Measurements from ENCODE around the gene POTEC. TPM values are rescaled to one million over a fixed set of nuclear protein-coding genes. Genes with fewer than 3 reads are reported as not detected.
"Not testable (repeated sequence)": the region's sequence is repeated elsewhere in the genome, so short reads cannot be mapped to it uniquely, and the experiment has no call there.

POTEC gene
- total RNA-seq, 2 donors from 2014 or later: not detected

DNA sequence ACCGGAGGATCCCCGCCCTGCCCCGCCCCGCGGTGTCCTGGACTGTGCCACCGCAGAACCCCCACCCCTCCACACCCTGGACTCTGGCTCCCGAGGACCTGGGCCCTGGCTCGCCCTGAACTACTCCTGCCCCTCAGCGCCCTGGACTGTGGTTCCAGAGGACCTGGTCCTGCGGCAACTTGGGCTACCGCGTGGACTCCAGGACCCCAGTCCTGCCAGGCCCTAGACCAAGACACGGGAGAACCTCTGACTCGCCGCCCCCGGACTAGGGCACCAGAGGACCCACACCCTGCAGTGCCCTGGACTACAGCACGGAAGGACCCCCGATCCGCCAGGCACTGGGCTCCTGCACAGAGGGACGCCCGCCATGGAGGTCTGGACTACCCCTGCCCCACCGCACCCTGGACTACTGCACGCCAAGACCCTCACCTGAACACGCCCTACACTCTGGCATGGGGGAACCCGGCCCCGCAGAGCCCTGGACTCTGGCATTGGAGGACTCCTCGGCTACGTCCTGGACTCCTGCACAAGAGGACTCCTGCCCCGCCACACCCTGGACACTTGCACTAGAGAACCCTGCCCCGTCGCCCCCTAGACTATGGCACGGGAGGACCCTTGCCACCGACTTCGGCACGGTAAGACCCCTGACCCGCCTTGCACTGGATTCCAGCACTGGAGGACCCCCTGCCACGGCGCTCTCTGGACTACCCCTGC lies 69.2 kb downstream of the POTEC start:
- H3K36me3 Mint-ChIP-seq (ENCODE audit: insufficient read depth in 2 of 2); H3K9me3 Mint-ChIP-seq; H3K27me3 Mint-ChIP-seq (ENCODE audit: low read depth); ATAC-seq (replicated peaks in 1 of 2); DNase-seq; H3K4me1 Mint-ChIP-seq (ENCODE audit: low read depth); H3K4me3 Mint-ChIP-seq; H3K27ac Mint-ChIP-seq: not testable (repeated sequence)

GRCh38 chr18:14473250-14474006 lies 70.0 kb downstream of the POTEC start:
- H3K9me3 Mint-ChIP-seq; ATAC-seq (replicated peaks in 1 of 2); H3K36me3 Mint-ChIP-seq (ENCODE audit: insufficient read depth in 2 of 2); DNase-seq; H3K27me3 Mint-ChIP-seq (ENCODE audit: low read depth); H3K4me1 Mint-ChIP-seq (ENCODE audit: low read depth); H3K4me3 Mint-ChIP-seq; H3K27ac Mint-ChIP-seq: not testable (repeated sequence)

- H3K27me3 Mint-ChIP-seq (ENCODE audit: low read depth): peaks cover 13% of the 10 kb centered on the region
Measured at GRCh38 chr18:14471286-14471685, 72.1 kb downstream of the POTEC start.

DNA sequence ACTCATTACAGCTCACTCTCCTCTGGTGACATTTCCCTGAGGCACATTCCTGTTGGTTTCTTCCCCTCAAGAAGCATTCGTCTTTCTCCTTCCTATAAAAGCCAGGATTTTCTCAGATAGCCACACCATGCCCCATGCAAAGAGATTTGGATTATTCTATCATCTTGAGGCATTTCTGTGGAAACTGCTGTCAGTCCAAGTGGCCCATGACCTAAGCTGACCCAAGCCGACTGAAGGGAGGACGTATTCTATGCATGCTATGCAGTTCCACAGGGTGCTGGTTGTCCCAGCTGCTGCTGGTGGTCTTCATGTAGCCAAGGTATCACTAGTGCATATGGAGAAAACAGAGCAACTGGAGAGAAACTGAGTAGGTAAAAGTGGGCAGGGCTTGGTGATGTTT lies 73.0 kb downstream of the POTEC start:
- not testable (repeated sequence) for ATAC-seq (replicated peaks in 1 of 2); H3K36me3 Mint-ChIP-seq (ENCODE audit: insufficient read depth in 2 of 2); DNase-seq; H3K9me3 Mint-ChIP-seq; H3K4me3 Mint-ChIP-seq; H3K4me1 Mint-ChIP-seq (ENCODE audit: low read depth); H3K27ac Mint-ChIP-seq
- H3K27me3 Mint-ChIP-seq (ENCODE audit: low read depth): peaks cover 13% of the 10 kb centered on the region

More at GRCh38 chr18:14471286-14471685, 72.1 kb downstream of the POTEC start:
- not testable (repeated sequence) for H3K4me1 Mint-ChIP-seq (ENCODE audit: low read depth); H3K36me3 Mint-ChIP-seq (ENCODE audit: insufficient read depth in 2 of 2); DNase-seq; H3K27ac Mint-ChIP-seq; H3K9me3 Mint-ChIP-seq; ATAC-seq (replicated peaks in 1 of 2); H3K4me3 Mint-ChIP-seq

GRCh38 chr18:14470046-14470445 lies 73.4 kb downstream of the POTEC start:
- not testable (repeated sequence) for H3K27ac Mint-ChIP-seq; H3K4me1 Mint-ChIP-seq (ENCODE audit: low read depth); DNase-seq; H3K4me3 Mint-ChIP-seq; H3K36me3 Mint-ChIP-seq (ENCODE audit: insufficient read depth in 2 of 2); ATAC-seq (replicated peaks in 1 of 2); H3K9me3 Mint-ChIP-seq
- peaks cover 13% of the 10 kb centered on the region for H3K27me3 Mint-ChIP-seq (ENCODE audit: low read depth)

GRCh38 chr18:14465989-14466388 lies 77.4 kb downstream of the POTEC start:
- DNase-seq; H3K9me3 Mint-ChIP-seq; H3K4me1 Mint-ChIP-seq (ENCODE audit: low read depth); ATAC-seq (replicated peaks in 1 of 2); H3K4me3 Mint-ChIP-seq; H3K36me3 Mint-ChIP-seq (ENCODE audit: insufficient read depth in 2 of 2); H3K27ac Mint-ChIP-seq: not testable (repeated sequence)
- H3K27me3 Mint-ChIP-seq (ENCODE audit: low read depth): peaks cover 13% of the 10 kb centered on the region

Other genes starting within 250 kb of the POTEC start
- not detected for gene ANKRD30B, start 204.6 kb upstream of the POTEC start, total RNA-seq

Measured in activated T-cell treated with anti-CD3 and anti-CD28 coated beads, Interleukin-2, amount 50 U/mL, for 72 hours (primary cell).